22Rv1 (cell line): ENCODE measurements around the gene MAST1.

Experiments used
- H3K27ac ChIP-seq: fragments of 450-650 bp; 2 replicates; pipeline ENCODE4 v1.5.1; 2017
- CTCF ChIP-seq: fragments of 450-650 bp; IDR thresholded peaks from 2 replicates; pipeline ENCODE4 v1.5.1; 2017; ENCODE audit warnings: mild to moderate bottlenecking
- ZFX ChIP-seq: fragments of 450-650 bp; IDR thresholded peaks from 2 replicates; pipeline ENCODE4 v1.6.1; 2017; ENCODE audit warnings: antibody characterized with exemption, borderline replicate concordance

The MAST1 gene

GRCh38 chr19:12792051-12792852 lies 46.1 kb upstream of the MAST1 start:
- H3K27ac ChIP-seq: peak overlapping the region; percentile 98
- TF ChIP-seq CTCF: no peak
- TF ChIP-seq ZFX: no peak

GRCh38 chr19:12792853-12793289 lies 45.4 kb upstream of the MAST1 start:
- H3K27ac ChIP-seq: peak overlapping the region; percentile 98
- TF ChIP-seq CTCF: no peak
- TF ChIP-seq ZFX: no peak

GRCh38 chr19:12793290-12794195 lies 44.8 kb upstream of the MAST1 start:
- TF ChIP-seq ZFX (no peak), CTCF (peak; percentile 13; the same call in 1 of the 2 replicates)
- H3K27ac ChIP-seq: peak overlapping the region; percentile 98

- TF ChIP-seq CTCF (no peak), ZFX (no peak)
- peak overlapping the region; percentile 98 for H3K27ac ChIP-seq
These were observed 43.9 kb upstream of the MAST1 start for GRCh38 chr19:12794196-12794941.

- TF ChIP-seq CTCF (no peak), ZFX (no peak)
- H3K27ac ChIP-seq: peak overlapping the region; percentile 98
These were observed 43.3 kb upstream of the MAST1 start for GRCh38 chr19:12794971-12795381.

- peak overlapping the region; percentile 98 for H3K27ac ChIP-seq
- TF ChIP-seq ZFX (no peak), CTCF (peak; percentile 92)
These were observed 41.9 kb upstream of the MAST1 start for GRCh38 chr19:12796146-12797071.
